Osteocyte (in vitro differentiated cells): ENCODE data around the gene LUM. TPM values are rescaled to one million over a fixed set of nuclear protein-coding genes. Genes with fewer than 3 reads are reported as not detected.

Experiments used
- total RNA-seq: library from RNA; stranded (reverse); gene quantifications from 2 replicates; pipeline ENCODE4 v1.2.1, GENCODE V29; 2021

LUM gene
- total RNA-seq, 1 donor from 2014 or later: 481 TPM

Other genes with a start within 250 kb of the LUM start
- not detected in 2 replicates for gene CCER1, start 156.3 kb downstream of the LUM start, total RNA-seq
- not detected in 2 replicates for gene EPYC, start 106.5 kb downstream of the LUM start, total RNA-seq
- gene KERA, start 53.5 kb downstream of the LUM start, total RNA-seq: not detected in 2 replicates
- gene DCN, start 71.3 kb upstream of the LUM start, total RNA-seq: 2,230 and 2,247 TPM in 2 replicates